Neural cell (in vitro differentiated cells): ENCODE data around the gene SLC6A16. TPM values are rescaled to one million over a fixed set of nuclear protein-coding genes. Genes with fewer than 3 reads are reported as not detected.
"Not testable (repeated sequence)": the region's sequence is repeated elsewhere in the genome, so short reads cannot be mapped to it uniquely, and the experiment has no call there.

Source experiments
- H2AFZ ChIP-seq: fragments of 200-600, 300-800 bp; sonication (generic), shearing (Covaris generic); 2 replicates; pipeline ENCODE4 v1.6.0; 2014; ENCODE audit warnings: low read depth, mild to moderate bottlenecking, antibody characterized with exemption, low read length, moderate library complexity
- H3F3A ChIP-seq: fragments of 200-600 bp; shearing (Covaris generic); 2 replicates; pipeline ENCODE4 v1.6.1; 2016; ENCODE audit warnings: mild to moderate bottlenecking, moderate library complexity, mixed read lengths, antibody characterized with exemption, low read length; ENCODE audit not compliant: insufficient read depth, poor library complexity, severe bottlenecking
- H3K27ac ChIP-seq: fragments of 200-600, 300-800 bp; sonication (generic), shearing (Covaris generic); 2 replicates; pipeline ENCODE4 v1.5.1; 2014; ENCODE audit warnings: mild to moderate bottlenecking, low read length, moderate library complexity
- H3K27me3 ChIP-seq: fragments of 300-800, 200-600 bp; sonication (generic), shearing (Covaris generic); 2 replicates; pipeline ENCODE4 v1.6.0; 2014; ENCODE audit warnings: mild to moderate bottlenecking, low read depth, low read length, moderate library complexity; ENCODE audit not compliant: insufficient read depth
- H3K36me3 ChIP-seq: fragments of 300-800, 200-600 bp; sonication (generic), shearing (Covaris generic); 2 replicates; pipeline ENCODE4 v1.5.1; 2014; ENCODE audit warnings: mild to moderate bottlenecking, antibody characterized with exemption, low read length, moderate library complexity; ENCODE audit not compliant: insufficient read depth
- H3K4me2 ChIP-seq: fragments of 300-800, 200-600 bp; sonication (generic), shearing (Covaris generic); 2 replicates; pipeline ENCODE4 v1.6.0; 2014; ENCODE audit warnings: mild to moderate bottlenecking, low read length
- H3K4me3 ChIP-seq: fragments of 300-800, 200-600 bp; sonication (generic), shearing (Covaris generic); 2 replicates; pipeline ENCODE4 v1.5.1; 2014; ENCODE audit warnings: mild to moderate bottlenecking, low read length, moderate library complexity
- H3K79me2 ChIP-seq: fragments of 200-600 bp; shearing (Covaris generic); replicated peaks from 2 replicates; pipeline ENCODE4 v1.6.0; 2014; ENCODE audit warnings: mild to moderate bottlenecking, low read length, moderate library complexity; ENCODE audit not compliant: insufficient read depth
- H3K9ac ChIP-seq: fragments of 300-800, 200-600 bp; sonication (generic), shearing (Covaris generic); 2 replicates; pipeline ENCODE4 v1.6.1; 2016; ENCODE audit warnings: mild to moderate bottlenecking, low read length, mixed read lengths
- H3K9me2 ChIP-seq: fragments of 200-600 bp; shearing (Covaris generic); 2 replicates; pipeline ENCODE4 v1.6.1; 2016; ENCODE audit warnings: mild to moderate bottlenecking, low read length, mixed read lengths; ENCODE audit not compliant: insufficient read depth
- H3K9me3 ChIP-seq: fragments of 200-600, 300-800 bp; sonication (generic), shearing (Covaris generic); 2 replicates; pipeline ENCODE4 v1.6.1; 2016; ENCODE audit warnings: mild to moderate bottlenecking, mixed run types, low read length, moderate library complexity, mixed read lengths
- H4K20me1 ChIP-seq: fragments of 200-600 bp; shearing (Covaris generic); 2 replicates; pipeline ENCODE4 v1.6.1; 2016; ENCODE audit warnings: mild to moderate bottlenecking, mixed run types; ENCODE audit not compliant: insufficient read depth
- CTCF ChIP-seq: fragments of 450-650 bp; IDR thresholded peaks from 2 replicates; pipeline ENCODE4 v1.5.1; 2014; ENCODE audit warnings: antibody characterized with exemption, mild to moderate bottlenecking, moderate library complexity; ENCODE audit not compliant: poor library complexity, severe bottlenecking
- EP300 ChIP-seq: fragments of 450-650 bp; conservative IDR thresholded peaks from 2 replicates; pipeline ENCODE4 v1.6.1; 2014; ENCODE audit warnings: antibody characterized with exemption, mild to moderate bottlenecking, moderate library complexity; ENCODE audit not compliant: poor library complexity, severe bottlenecking
- EZH2 ChIP-seq: fragments of 200-600, 300-800 bp; shearing (Covaris generic), sonication (generic); IDR thresholded peaks from 2 replicates; pipeline ENCODE4 v1.6.1; 2014; ENCODE audit warnings: antibody characterized with exemption, low read length, borderline replicate concordance, mild to moderate bottlenecking; ENCODE audit not compliant: insufficient read depth, poor library complexity, severe bottlenecking
- MXI1 ChIP-seq: fragments of 450-650 bp; conservative IDR thresholded peaks from 2 replicates; pipeline ENCODE4 v1.6.1; 2014; ENCODE audit warnings: antibody characterized with exemption, mild to moderate bottlenecking; ENCODE audit not compliant: poor library complexity, severe bottlenecking
- POLR2AphosphoS5 ChIP-seq: IDR thresholded peaks from 2 replicates; pipeline ENCODE4 v1.6.1; 2012
- RAD21 ChIP-seq: fragments of 450-650 bp; conservative IDR thresholded peaks from 2 replicates; pipeline ENCODE4 v1.6.1; 2014; ENCODE audit warnings: antibody characterized with exemption, mild to moderate bottlenecking, moderate library complexity
- SMC3 ChIP-seq: fragments of 450-650 bp; conservative IDR thresholded peaks from 2 replicates; pipeline ENCODE4 v1.6.1; 2014; ENCODE audit warnings: antibody characterized with exemption, mild to moderate bottlenecking, moderate library complexity; ENCODE audit not compliant: poor library complexity
- TAF1 ChIP-seq: IDR thresholded peaks from 2 replicates; pipeline ENCODE4 v1.6.1; 2012; ENCODE audit warnings: low read depth
- polyA plus RNA-seq: library from polyadenylated mRNA; depleted of rRNA; stranded (reverse); fragments of >200 nt; gene quantifications from 2 replicates; pipeline ENCODE4 v1.2.3, GENCODE V29; 2014
- TF ChIP-seq, protein P1 (sequence below): IDR thresholded peaks from 2 replicates; pipeline ENCODE4 v1.6.1; 2012; ENCODE audit warnings: borderline replicate concordance

The SLC6A16 gene
- polyA plus RNA-seq, 1 donor from 2014 or later = not detected

- Histone ChIP-seq H3K4me3 (no peak overlapping the region), H3K4me2 (no peak overlapping the region), H3K9me2 (no peaks in the 10 kb centered on the region), H3K9me3 (no peaks in the 10 kb centered on the region), H3K9ac (no peak overlapping the region), H4K20me1 (no peaks in the 10 kb centered on the region), H3F3A (no peaks in the 10 kb centered on the region), H3K27me3 (no peaks in the 10 kb centered on the region), H3K36me3 (no peaks in the 10 kb centered on the region), H2AFZ (no peak overlapping the region), H3K27ac (no peak overlapping the region), H3K79me2 (no peaks in the 10 kb centered on the region)
- TF ChIP-seq CTCF = no peak
- no peak for TF ChIP-seq RAD21
- no peak for TF ChIP-seq MXI1
- TF ChIP-seq, protein P1, sequence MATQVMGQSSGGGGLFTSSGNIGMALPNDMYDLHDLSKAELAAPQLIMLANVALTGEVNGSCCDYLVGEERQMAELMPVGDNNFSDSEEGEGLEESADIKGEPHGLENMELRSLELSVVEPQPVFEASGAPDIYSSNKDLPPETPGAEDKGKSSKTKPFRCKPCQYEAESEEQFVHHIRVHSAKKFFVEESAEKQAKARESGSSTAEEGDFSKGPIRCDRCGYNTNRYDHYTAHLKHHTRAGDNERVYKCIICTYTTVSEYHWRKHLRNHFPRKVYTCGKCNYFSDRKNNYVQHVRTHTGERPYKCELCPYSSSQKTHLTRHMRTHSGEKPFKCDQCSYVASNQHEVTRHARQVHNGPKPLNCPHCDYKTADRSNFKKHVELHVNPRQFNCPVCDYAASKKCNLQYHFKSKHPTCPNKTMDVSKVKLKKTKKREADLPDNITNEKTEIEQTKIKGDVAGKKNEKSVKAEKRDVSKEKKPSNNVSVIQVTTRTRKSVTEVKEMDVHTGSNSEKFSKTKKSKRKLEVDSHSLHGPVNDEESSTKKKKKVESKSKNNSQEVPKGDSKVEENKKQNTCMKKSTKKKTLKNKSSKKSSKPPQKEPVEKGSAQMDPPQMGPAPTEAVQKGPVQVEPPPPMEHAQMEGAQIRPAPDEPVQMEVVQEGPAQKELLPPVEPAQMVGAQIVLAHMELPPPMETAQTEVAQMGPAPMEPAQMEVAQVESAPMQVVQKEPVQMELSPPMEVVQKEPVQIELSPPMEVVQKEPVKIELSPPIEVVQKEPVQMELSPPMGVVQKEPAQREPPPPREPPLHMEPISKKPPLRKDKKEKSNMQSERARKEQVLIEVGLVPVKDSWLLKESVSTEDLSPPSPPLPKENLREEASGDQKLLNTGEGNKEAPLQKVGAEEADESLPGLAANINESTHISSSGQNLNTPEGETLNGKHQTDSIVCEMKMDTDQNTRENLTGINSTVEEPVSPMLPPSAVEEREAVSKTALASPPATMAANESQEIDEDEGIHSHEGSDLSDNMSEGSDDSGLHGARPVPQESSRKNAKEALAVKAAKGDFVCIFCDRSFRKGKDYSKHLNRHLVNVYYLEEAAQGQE = no peak
- no peak for TF ChIP-seq SMC3
- no peak for TF ChIP-seq EZH2
- TF ChIP-seq POLR2AphosphoS5 = no peak
- no peak for TF ChIP-seq TAF1
- no peak for TF ChIP-seq EP300
Measured at GRCh38 chr19:49327878-49328544, 3.0 kb upstream of the SLC6A16 start.

- no peak overlapping the region for H3K9ac ChIP-seq
- H2AFZ ChIP-seq = no peak overlapping the region
- no peak overlapping the region for H3K4me3 ChIP-seq
- no peaks in the 10 kb centered on the region for H3K27me3 ChIP-seq
- no peaks in the 10 kb centered on the region for H3F3A ChIP-seq
- no peaks in the 10 kb centered on the region for H4K20me1 ChIP-seq
- H3K79me2 ChIP-seq = no peaks in the 10 kb centered on the region
- H3K27ac ChIP-seq = no peak overlapping the region
- H3K9me3 ChIP-seq = no peaks in the 10 kb centered on the region
- no peaks in the 10 kb centered on the region for H3K36me3 ChIP-seq
- no peaks in the 10 kb centered on the region for H3K9me2 ChIP-seq
- no peak overlapping the region for H3K4me2 ChIP-seq
- TF ChIP-seq EZH2 (no peak), MXI1 (no peak), RAD21 (no peak)
Measured at GRCh38 chr19:49326165-49326704, 1.2 kb upstream of the SLC6A16 start.

DNA sequence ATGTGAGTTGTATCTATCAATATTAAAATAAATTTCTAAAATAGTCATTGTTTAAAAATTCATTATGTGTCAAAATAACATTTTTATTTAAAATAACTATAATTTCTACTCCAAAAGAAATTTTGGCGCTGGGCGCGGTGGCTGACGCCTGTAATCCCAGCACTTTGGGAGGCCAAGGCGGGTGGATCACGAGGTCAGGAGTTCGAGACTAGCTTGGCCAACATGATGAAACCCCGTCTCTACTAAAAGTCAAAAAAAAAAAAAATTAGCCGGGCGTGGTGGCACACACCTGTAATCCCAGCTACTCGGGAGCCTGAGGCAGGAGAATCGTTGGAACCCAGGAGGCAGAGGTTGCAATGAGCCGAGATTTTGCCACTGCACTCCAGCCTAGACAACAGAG lies 765 bp upstream of the SLC6A16 start:
- H3K9me3 ChIP-seq, H3F3A ChIP-seq, H3K36me3 ChIP-seq, H3K27ac ChIP-seq, H2AFZ ChIP-seq, H3K4me3 ChIP-seq, H3K79me2 ChIP-seq, H3K9me2 ChIP-seq, H3K27me3 ChIP-seq, H4K20me1 ChIP-seq, H3K4me2 ChIP-seq, H3K9ac ChIP-seq: not testable (repeated sequence)
